Psoas muscle (tissue), 8 donors: ENCODE data around the gene CADPS. TPM values are rescaled to one million over a fixed set of nuclear protein-coding genes. Genes with fewer than 3 reads are reported as not detected.

Experiments used
- ATAC-seq, 4 donors: fragments of 200-7000 bp; cut with Tn5 transposase; one replicate each; pipeline ENCODE4 v1.9.1; 2020; ENCODE audit warnings: moderate library complexity in 3 of 4, mild to moderate bottlenecking in 2 of 4
- DNase-seq, 2 donors: peaks; one replicate each; pipeline ENCODE4 v3.0.0-alpha.2; 2020
- H3K27ac ChIP-seq: fragments of 200-600 bp; one replicate; pipeline ENCODE4 v1.8.0; 2022
- H3K27me3 ChIP-seq, 3 donors: fragments of 200-600 bp in 1 of 3; one replicate each; pipeline versions ENCODE4 v1.6.1 to v1.8.0; 2013 to 2022; ENCODE audit warnings: low read length in 2 of 3, mild to moderate bottlenecking in 2 of 3, moderate library complexity in 1 of 3; ENCODE audit not compliant: insufficient read depth in 3 of 3
- H3K36me3 ChIP-seq, 2 donors: fragments of 200-600 bp in 1 of 2; one replicate each; pipeline versions ENCODE4 v1.6.1 to v1.8.0; 2013 to 2022; ENCODE audit warnings: low read depth in 1 of 2, mild to moderate bottlenecking in 1 of 2, moderate library complexity in 1 of 2; ENCODE audit not compliant: insufficient read depth in 1 of 2
- H3K4me1 ChIP-seq: fragments of 200-600 bp; one replicate; pipeline ENCODE4 v1.8.0; 2022
- H3K4me3 ChIP-seq: fragments of 200-600 bp; one replicate; pipeline ENCODE4 v1.8.0; 2022; ENCODE audit warnings: mild to moderate bottlenecking
- H3K9me3 ChIP-seq: fragments of 200-600 bp; one replicate; pipeline ENCODE4 v1.8.0; 2022
- WGBS, 3 donors: extraction: QIAGEN DNeasy Blood & Tissue Kit; methylation state at CpG; one replicate each; pipeline versions ENCODE4 v1.1.6 to v1.1.7; 2013; 5-methylcytosine and 5-hydroxymethylcytosine counted together
- intact Hi-C, 2 donors: fragments of 100-400 bp; cut with DNase I; formaldehyde crosslinking; loops; one replicate each; pipeline versions ENCODE4 v1.11.0 to v1.14.2; 2022
- polyA plus RNA-seq, 3 donors: library from polyadenylated mRNA; stranded (reverse); fragments of 200-250 nt; gene quantifications; one replicate each; pipeline ENCODE4 v1.2.3, GENCODE V29; 2013
- total RNA-seq, 4 donors: library from RNA; stranded (reverse); fragmentation: NEBNext Ultra II Directional in 2 of 4; extraction: Animal tissue kit (Norgen Biotek cat#: 25700) in 2 of 4; gene quantifications; one replicate each; pipeline versions ENCODE4 v1.2.1 to v1.2.4, GENCODE V29; 2021 to 2023
- TF ChIP-seq, protein P1 (sequence below): fragments of 200-600 bp; IDR thresholded peaks from one replicate; pipeline ENCODE4 v1.8.0; 2022; ENCODE audit warnings: antibody characterized with exemption
- donor health status: healthy with polysubstance abuse.
- donor health status: DM: no; HTN: no; CAD: no; lungs with moderate emphysema.
- donor health status: Bipolar disorder and iron deficiency.
- donor health status: healthy.
- donor health status: DM: yes; HTN: yes; CAD: no.
- donor health status: DM: no; HTN: no; CAD: no.
- donor health status: DM: no; HTN: no; CAD: no.
- donor health status: DM: yes; HTN: yes; CAD: no.

Gene CADPS
- total and polyA plus RNA-seq, 7 donors: 0.01 to 0.07 (median 0.04) TPM; not detected in 4

DNA sequence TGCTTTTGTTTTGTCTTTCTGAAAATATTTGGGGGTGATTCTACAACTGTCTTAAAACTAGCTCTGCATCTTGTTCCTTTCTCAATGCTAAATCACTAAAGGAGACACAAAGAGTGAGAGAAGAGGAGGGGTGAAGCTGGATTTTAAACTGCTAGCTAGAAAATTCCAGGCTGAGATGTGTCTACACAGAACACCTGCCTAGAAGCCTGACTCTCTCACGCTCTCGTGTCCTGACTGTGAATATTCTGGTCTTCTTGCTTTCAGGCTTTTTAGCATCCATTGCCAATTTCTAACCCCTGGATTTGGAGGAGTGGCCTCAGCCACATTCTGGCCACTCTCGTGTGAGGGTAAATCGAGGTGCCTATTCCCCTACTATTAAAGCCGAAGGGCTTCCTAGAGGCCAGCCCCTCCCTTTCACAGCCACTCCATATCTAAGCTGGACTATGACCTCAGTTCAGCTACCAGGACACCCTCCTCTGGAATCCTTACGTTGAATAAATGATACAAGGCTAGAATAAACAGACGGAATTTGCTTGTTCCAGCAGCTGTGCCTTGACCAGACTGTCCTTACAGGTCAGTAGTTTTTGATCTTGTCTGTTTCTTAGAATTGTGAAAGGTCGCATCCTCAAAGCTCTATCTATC is 353.6 kb downstream of the CADPS start:
- TF ChIP-seq, protein P1, sequence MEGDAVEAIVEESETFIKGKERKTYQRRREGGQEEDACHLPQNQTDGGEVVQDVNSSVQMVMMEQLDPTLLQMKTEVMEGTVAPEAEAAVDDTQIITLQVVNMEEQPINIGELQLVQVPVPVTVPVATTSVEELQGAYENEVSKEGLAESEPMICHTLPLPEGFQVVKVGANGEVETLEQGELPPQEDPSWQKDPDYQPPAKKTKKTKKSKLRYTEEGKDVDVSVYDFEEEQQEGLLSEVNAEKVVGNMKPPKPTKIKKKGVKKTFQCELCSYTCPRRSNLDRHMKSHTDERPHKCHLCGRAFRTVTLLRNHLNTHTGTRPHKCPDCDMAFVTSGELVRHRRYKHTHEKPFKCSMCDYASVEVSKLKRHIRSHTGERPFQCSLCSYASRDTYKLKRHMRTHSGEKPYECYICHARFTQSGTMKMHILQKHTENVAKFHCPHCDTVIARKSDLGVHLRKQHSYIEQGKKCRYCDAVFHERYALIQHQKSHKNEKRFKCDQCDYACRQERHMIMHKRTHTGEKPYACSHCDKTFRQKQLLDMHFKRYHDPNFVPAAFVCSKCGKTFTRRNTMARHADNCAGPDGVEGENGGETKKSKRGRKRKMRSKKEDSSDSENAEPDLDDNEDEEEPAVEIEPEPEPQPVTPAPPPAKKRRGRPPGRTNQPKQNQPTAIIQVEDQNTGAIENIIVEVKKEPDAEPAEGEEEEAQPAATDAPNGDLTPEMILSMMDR: no peak
- no peaks in the 10 kb centered on the region for H3K4me1 ChIP-seq
- no peak for ATAC-seq
- no peaks in the 10 kb centered on the region for H3K9me3 ChIP-seq
- H3K4me3 ChIP-seq: no peak overlapping the region
- H3K27me3 ChIP-seq: peaks cover 2 to 4% (median 4%) of the 10 kb centered on the region in 3 donors
- H3K36me3 ChIP-seq: no peaks in the 10 kb centered on the region
- intact Hi-C loops: no loop called here
- no peak overlapping the region for H3K27ac ChIP-seq
- DNase-seq: no peak
- 79 to 82% (median 82%) methylated on average over 8 of the region's 8 CpGs for WGBS, 3 donors

DNA sequence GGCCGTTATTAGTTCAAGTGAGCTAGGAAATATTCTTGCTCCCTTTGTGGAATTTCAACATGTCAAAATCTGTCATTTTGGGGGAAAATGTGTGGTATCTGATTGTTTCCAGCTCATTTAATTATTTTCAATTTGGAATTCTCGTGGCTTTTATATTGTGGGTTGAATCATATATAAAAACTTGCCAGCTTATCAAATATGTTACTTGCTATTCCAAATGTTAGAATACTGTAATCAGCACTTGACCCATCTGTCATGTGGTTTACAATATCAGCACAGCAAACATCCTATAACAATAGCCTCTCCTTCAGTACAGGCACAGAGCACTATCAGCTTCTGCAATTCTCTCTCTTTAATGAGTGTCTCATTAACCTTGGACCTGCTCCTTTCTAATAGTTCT is 371.7 kb downstream of the CADPS start:
- TF ChIP-seq, protein P1: no peak
- ATAC-seq (no peak), DNase-seq (no peak)
- H3K27me3 ChIP-seq: no peaks in the 10 kb centered on the region
- H3K4me1 ChIP-seq: no peaks in the 10 kb centered on the region
- 61 to 72% (median 62%) methylated on average over 2 of the region's 2 CpGs for WGBS, 3 donors
- no peak overlapping the region for H3K27ac ChIP-seq
- no peaks in the 10 kb centered on the region for H3K9me3 ChIP-seq
- intact Hi-C loops: no loop called here
- H3K36me3 ChIP-seq: no peaks in the 10 kb centered on the region
- H3K4me3 ChIP-seq: no peak overlapping the region

DNA sequence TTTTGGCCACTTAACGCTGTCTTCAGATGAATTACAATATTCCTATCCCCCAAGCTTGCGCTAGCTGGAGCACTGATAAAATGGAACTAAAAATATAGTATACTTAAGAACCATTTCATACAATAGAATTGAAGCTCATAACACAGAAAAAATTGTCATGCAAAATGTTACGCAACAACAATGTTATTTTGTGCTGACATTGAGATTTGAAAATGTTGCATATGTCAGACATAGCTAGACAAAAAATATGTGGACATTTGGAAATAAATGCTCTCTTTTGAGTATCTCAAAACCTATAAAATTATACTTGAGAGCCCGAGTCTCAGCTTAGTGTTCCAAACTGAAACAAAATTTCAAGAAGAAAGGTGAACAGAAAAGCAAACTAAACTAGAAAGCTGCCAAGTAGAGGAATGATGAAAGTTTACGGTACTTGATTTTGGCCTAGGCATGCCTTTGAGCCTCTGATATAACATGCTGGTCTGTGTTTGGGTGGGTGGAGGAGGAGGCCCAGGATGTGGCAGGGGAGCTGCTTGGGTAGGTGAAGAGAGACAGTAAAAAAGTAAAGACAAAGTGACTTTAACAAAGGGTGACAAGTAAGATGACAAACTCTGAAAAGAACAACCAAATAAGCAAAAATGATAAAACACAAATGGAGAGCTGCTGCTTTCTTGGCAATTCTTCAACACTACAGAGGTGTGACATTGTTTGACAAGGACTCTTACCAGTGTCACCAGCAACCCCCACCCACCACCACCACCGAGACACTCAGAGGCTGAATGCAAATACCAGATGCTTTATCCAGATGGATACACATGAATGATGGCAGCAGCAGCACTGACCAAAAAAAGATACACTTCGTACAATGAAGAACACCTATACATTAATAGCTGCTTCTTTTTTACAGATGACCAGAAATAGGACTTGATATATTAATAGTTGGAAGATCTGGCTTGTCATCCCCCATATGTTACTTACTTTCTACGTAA is 372.6 kb downstream of the CADPS start:
- WGBS, 3 donors: 66 to 70% (median 66%) methylated on average over 8 of the region's 8 CpGs
- H3K27me3 ChIP-seq: no peaks in the 10 kb centered on the region
- H3K27ac ChIP-seq: no peak overlapping the region
- ATAC-seq (no peak), DNase-seq (no peak)
- no peaks in the 10 kb centered on the region for H3K36me3 ChIP-seq
- TF ChIP-seq, protein P1: no peak
- no peaks in the 10 kb centered on the region for H3K9me3 ChIP-seq
- intact Hi-C loops: no loop called here
- H3K4me3 ChIP-seq: no peak overlapping the region
- H3K4me1 ChIP-seq: no peaks in the 10 kb centered on the region

DNA sequence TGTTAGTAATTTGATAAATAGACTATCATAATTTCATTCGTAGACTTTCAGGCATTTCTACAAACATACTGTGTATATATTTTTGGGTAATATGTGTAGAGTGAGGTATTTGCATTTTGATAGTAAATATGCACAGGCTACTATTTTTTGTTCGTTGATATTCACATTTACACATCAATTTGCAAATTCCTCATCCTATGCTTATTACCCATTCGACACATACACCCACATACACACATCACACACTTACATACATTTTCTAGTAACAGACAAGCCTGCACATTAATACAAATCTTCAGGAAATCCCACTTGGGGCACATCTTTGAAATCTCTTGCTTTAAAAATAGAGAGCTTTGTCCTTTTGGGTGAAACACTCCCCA is 373.9 kb downstream of the CADPS start:
- ATAC-seq: no peak
- Histone ChIP-seq H3K9me3 (no peaks in the 10 kb centered on the region), H3K36me3 (no peaks in the 10 kb centered on the region), H3K27ac (no peak overlapping the region), H3K4me3 (no peak overlapping the region), H3K4me1 (no peaks in the 10 kb centered on the region), H3K27me3 (no peaks in the 10 kb centered on the region)
- TF ChIP-seq, protein P1: no peak
- intact Hi-C loops: no loop called here
- no peak for DNase-seq
- WGBS, 3 donors: 81 to 85% (median 83%) methylated on average over 3 of the region's 3 CpGs
